Esophagus muscularis mucosa (tissue), 4 donors: ENCODE data around the gene RASGRF2. TPM values are rescaled to one million over a fixed set of nuclear protein-coding genes. Genes with fewer than 3 reads are reported as not detected.

ENCODE experiments used
- DNase-seq: peaks from one replicate; pipeline ENCODE4 v3.0.0-alpha.2; 2017; ENCODE audit errors: extremely low spot score
- H3K27ac ChIP-seq, 4 donors: fragments of 200-600 bp; sonication (generic); replicated peaks in 1 of 4; 1 replicate in 3 of 4; 2 replicates in 1 of 4; pipeline ENCODE4 v1.5.1; 2016 to 2019; ENCODE audit warnings: mild to moderate bottlenecking in 1 of 4
- H3K27me3 ChIP-seq, 4 donors: fragments of 200-600 bp; sonication (generic); one replicate each; pipeline versions ENCODE4 v1.5.1 to v1.6.0; 2016 to 2019
- H3K36me3 ChIP-seq, 4 donors: fragments of 200-600 bp; sonication (generic); one replicate each; pipeline ENCODE4 v1.5.1; 2016 to 2019
- H3K4me1 ChIP-seq, 4 donors: fragments of 200-600 bp; sonication (generic); one replicate each; pipeline ENCODE4 v1.5.1; 2016 to 2019
- H3K4me3 ChIP-seq, 4 donors: fragments of 200-600 bp; sonication (generic); 1 replicate in 2 of 4; 2 replicates in 2 of 4; pipeline ENCODE4 v1.5.1; 2016 to 2019; ENCODE audit warnings: mild to moderate bottlenecking in 4 of 4, moderate library complexity in 1 of 4
- H3K9me3 ChIP-seq, 4 donors: fragments of 200-600 bp; sonication (generic); 1 replicate in 3 of 4; 2 replicates in 1 of 4; pipeline ENCODE4 v1.5.1; 2016 to 2019
- EP300 ChIP-seq: sonication (generic); formaldehyde crosslinking; IDR thresholded peaks from one replicate; pipeline ENCODE4 v1.6.1; 2017; ENCODE audit warnings: antibody characterized with exemption
- POLR2A ChIP-seq: fragments of 450-650 bp; IDR thresholded peaks from one replicate; pipeline ENCODE4 v1.6.1; 2017; ENCODE audit warnings: antibody characterized with exemption, moderate library complexity, mild to moderate bottlenecking, low read depth
- POLR2AphosphoS5 ChIP-seq, 2 donors: sonication (generic); formaldehyde crosslinking; IDR thresholded peaks; one replicate each; pipeline ENCODE4 v1.6.1; 2017; ENCODE audit warnings: antibody characterized with exemption in 2 of 2
- WGBS: methylation state at CpG from one replicate; pipeline ENCODE4 v1.1.5; 2018; 5-methylcytosine and 5-hydroxymethylcytosine counted together
- intact Hi-C: fragments of 100-400 bp; cut with DNase I; formaldehyde crosslinking; loops from one replicate; pipeline ENCODE4 v1.15.1; 2023
- total RNA-seq, 4 donors: library from RNA; depleted of rRNA; stranded (reverse); fragments of >200 nt; gene quantifications; one replicate each; pipeline versions ENCODE4 v1.1.0 to v1.2.1, GENCODE V29; 2016
- TF ChIP-seq, protein P1 (sequence below), 3 experiments: fragments of 200-600 bp in 2 of 3; fragments of 450-650 bp in 1 of 3; sonication (generic) in 2 of 3; IDR thresholded peaks; one replicate each; pipeline ENCODE4 v1.5.1; 2017 to 2019; ENCODE audit warnings: antibody characterized with exemption in 3 of 3, mild to moderate bottlenecking in 2 of 3, moderate library complexity in 1 of 3

The RASGRF2 gene
- total RNA-seq, 4 donors from 2014 or later: 4.2 to 7.6 (median 5.9) TPM

DNA sequence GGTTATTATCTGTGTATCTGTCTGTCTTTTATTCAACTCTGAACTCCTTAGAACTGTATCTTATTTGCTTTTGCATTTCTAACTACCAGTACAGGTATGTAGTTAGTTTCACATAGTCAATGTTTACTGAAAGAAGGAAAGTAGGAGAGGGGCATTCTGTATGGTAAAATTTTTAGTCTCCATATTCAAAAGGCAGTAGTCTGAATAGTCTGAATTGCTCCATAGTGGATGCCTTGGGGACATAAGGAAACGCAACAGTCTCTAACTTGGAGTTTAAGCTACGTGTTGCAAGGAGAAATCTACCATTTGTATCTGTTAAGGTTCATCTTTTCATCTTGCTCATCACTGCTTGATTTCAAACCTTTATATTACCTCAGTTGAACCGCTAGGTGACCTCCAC is 26.2 kb downstream of the RASGRF2 start:
- Histone ChIP-seq H3K36me3 (no peaks in the 10 kb centered on the region), H3K27ac (peak overlapping the region in 3 of 4 donors; percentile 1 to 31 (median 22)), H3K9me3 (no peaks in the 10 kb centered on the region), H3K27me3 (no peaks in the 10 kb centered on the region), H3K4me3 (no peak overlapping the region), H3K4me1 (no peaks in the 10 kb centered on the region)
- intact Hi-C loops: no loop called here
- WGBS: 85% methylated on average over 3 of the region's 3 CpGs
- TF ChIP-seq POLR2A: no peak
- TF ChIP-seq EP300: no peak
- TF ChIP-seq, protein P1, sequence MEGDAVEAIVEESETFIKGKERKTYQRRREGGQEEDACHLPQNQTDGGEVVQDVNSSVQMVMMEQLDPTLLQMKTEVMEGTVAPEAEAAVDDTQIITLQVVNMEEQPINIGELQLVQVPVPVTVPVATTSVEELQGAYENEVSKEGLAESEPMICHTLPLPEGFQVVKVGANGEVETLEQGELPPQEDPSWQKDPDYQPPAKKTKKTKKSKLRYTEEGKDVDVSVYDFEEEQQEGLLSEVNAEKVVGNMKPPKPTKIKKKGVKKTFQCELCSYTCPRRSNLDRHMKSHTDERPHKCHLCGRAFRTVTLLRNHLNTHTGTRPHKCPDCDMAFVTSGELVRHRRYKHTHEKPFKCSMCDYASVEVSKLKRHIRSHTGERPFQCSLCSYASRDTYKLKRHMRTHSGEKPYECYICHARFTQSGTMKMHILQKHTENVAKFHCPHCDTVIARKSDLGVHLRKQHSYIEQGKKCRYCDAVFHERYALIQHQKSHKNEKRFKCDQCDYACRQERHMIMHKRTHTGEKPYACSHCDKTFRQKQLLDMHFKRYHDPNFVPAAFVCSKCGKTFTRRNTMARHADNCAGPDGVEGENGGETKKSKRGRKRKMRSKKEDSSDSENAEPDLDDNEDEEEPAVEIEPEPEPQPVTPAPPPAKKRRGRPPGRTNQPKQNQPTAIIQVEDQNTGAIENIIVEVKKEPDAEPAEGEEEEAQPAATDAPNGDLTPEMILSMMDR (IDR thresholded peaks at IDR 0.05): no peak
- TF ChIP-seq POLR2AphosphoS5 (IDR thresholded peaks at IDR 0.05): no peak
- DNase-seq: no peak

DNA sequence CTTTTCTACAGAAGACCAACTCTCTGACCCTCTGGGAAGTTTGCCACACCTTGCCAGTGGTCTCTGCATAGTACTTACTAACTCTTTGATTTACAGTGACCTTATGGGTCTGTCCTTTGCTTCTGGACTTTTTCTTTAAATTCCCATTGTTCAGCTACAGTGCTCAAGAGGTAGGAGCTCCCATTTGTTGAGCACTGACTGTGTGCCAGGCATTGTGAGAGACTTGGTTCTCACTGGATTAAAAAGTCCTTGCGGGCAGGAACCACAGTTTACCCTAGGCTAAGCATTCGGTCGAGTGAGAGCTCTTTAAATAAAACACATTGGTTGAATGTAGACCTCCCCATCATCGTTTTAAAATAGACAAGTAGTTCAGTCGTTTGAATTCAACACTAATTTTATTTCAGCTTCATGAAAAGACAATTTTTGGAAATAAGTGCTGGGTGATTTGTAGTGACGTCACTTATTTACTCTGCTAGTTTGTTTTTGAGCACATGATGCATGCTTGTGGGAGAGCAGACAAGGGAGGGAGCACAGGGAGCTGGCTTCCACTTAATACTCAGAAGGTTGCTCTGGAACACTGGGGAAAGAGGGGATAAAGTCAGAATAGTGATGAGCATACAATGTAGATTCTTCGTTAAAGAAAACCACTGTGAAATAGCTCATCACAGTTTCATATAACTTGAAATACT is 27.1 kb downstream of the RASGRF2 start:
- H3K27ac ChIP-seq: peak overlapping the region in 2 of 4 donors; percentile 11 to 22
- intact Hi-C loops: no loop called here
- 67% methylated on average over 7 of the region's 7 CpGs for WGBS
- H3K9me3 ChIP-seq: no peaks in the 10 kb centered on the region
- H3K36me3 ChIP-seq: no peaks in the 10 kb centered on the region
- no peak overlapping the region for H3K4me3 ChIP-seq
- DNase-seq: no peak
- no peaks in the 10 kb centered on the region for H3K27me3 ChIP-seq
- TF ChIP-seq POLR2AphosphoS5 (IDR thresholded peaks at IDR 0.05) (no peak), POLR2A (no peak), EP300 (no peak)
- TF ChIP-seq, protein P1 (IDR thresholded peaks at IDR 0.05): no peak
- H3K4me1 ChIP-seq: no peaks in the 10 kb centered on the region

DNA sequence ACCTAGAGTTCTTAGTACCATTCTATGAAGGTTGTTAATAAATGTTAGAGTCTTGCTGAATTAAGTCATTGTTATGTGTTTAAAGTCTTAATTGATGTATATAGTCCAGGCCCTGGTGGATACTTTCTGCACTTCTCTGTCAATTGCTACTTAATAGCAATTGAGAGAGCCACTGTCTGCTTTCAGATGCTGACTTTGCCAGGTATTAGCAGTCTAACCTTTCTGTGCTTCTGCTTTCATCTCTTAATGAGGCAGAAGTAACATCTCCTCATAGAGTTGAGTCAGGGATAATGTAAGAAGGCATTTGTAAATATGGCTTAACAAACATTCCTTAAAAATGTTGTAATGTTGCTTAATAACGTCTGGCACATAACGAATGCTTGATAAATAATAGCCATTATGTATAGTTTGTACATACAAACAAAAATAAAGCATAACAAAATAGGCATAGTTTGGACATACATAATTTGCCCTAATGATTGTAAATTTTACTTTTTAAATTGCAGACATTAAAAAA is 28.3 kb downstream of the RASGRF2 start:
- TF ChIP-seq POLR2AphosphoS5 (IDR thresholded peaks at IDR 0.05) (no peak), EP300 (no peak), POLR2A (no peak)
- TF ChIP-seq, protein P1 (IDR thresholded peaks at IDR 0.05): no peak
- 84% methylated on average over 2 of the region's 2 CpGs for WGBS

DNA sequence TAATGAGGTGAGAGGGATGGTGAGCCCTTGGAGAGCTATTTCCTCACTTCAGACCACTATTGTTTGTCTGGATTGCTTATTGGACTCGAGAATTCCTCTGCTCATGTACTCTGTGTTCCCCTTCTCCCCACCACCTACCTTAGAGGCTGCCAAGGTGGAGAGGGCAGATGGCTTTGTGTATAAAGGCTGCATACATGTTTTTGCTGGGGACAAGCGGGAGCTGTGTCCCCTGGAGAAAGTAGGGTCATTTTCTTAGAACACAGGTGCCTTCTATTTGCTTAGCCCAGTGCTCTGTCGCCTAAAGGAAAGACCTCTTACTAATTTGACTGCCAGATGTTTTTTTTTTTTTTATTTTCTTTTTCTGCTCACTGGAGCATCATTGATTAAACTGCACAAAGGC is 29.7 kb downstream of the RASGRF2 start:
- Histone ChIP-seq H3K36me3 (no peaks in the 10 kb centered on the region), H3K27me3 (no peaks in the 10 kb centered on the region), H3K9me3 (no peaks in the 10 kb centered on the region), H3K4me3 (no peak overlapping the region), H3K27ac (no peak overlapping the region), H3K4me1 (no peaks in the 10 kb centered on the region)
- intact Hi-C loops: no loop called here
- WGBS: 76% methylated on average over 3 of the region's 3 CpGs
- TF ChIP-seq, protein P1 (IDR thresholded peaks at IDR 0.05): no peak
- TF ChIP-seq POLR2A (no peak), POLR2AphosphoS5 (IDR thresholded peaks at IDR 0.05) (no peak), EP300 (no peak)
- DNase-seq: no peak

More for the DNA sequence above, 28.3 kb downstream of the RASGRF2 start:
- intact Hi-C loops: no loop called here
- no peak overlapping the region for H3K27ac ChIP-seq
- no peaks in the 10 kb centered on the region for H3K27me3 ChIP-seq
- H3K9me3 ChIP-seq: no peaks in the 10 kb centered on the region
- H3K36me3 ChIP-seq: no peaks in the 10 kb centered on the region
- no peak overlapping the region for H3K4me3 ChIP-seq
- no peak for DNase-seq
- H3K4me1 ChIP-seq: no peaks in the 10 kb centered on the region

DNA sequence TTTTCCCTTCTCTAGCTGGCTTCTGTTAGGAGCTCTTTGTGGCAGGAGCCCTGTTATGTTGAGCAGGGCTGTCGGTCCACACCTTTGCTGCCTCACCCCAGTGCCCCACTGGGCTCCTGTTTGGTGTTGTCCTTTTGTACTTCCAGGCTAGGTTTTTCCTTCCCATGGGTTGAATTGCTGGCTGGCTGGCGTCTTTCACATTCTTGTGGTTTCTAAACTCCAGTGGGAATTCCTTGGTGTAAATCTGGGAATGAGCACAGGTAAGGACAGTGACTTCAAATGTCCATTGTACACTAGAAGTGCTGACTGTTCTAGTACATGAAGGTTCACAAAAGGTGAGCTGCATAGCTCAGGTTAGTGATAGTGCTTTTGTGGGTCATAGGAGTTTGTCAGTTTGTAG is 30.4 kb downstream of the RASGRF2 start:
- no peaks in the 10 kb centered on the region for H3K9me3 ChIP-seq
- WGBS: 71% methylated on average over 2 of the region's 2 CpGs
- no peaks in the 10 kb centered on the region for H3K36me3 ChIP-seq
- H3K4me3 ChIP-seq: no peak overlapping the region
- intact Hi-C loops: no loop called here
- no peak for DNase-seq
- TF ChIP-seq POLR2A: no peak
- TF ChIP-seq POLR2AphosphoS5 (IDR thresholded peaks at IDR 0.05): no peak
- no peak for TF ChIP-seq EP300
- TF ChIP-seq, protein P1 (IDR thresholded peaks at IDR 0.05): no peak
- no peaks in the 10 kb centered on the region for H3K4me1 ChIP-seq
- H3K27me3 ChIP-seq: no peaks in the 10 kb centered on the region
- no peak overlapping the region for H3K27ac ChIP-seq
